CD14-positive monocyte (primary cell): ENCODE results near the gene OVOL2. TPM values are rescaled to one million over a fixed set of nuclear protein-coding genes. Genes with fewer than 3 reads are reported as not detected.

Experiments
- DNase-seq, 3 donors: peaks; one replicate each; pipeline ENCODE4 v3.0.0-alpha.2; 2011 to 2022
- H2AFZ ChIP-seq: 2 replicates; pipeline ENCODE4 v1.6.0; 2012; ENCODE audit warnings: mild to moderate bottlenecking, low read depth, low read length, inconsistent platforms; ENCODE audit not compliant: insufficient read depth, poor library complexity, severe bottlenecking
- H3K27ac ChIP-seq, 2 donors: 1 replicate in 1 of 2; 2 replicates in 1 of 2; pipeline ENCODE4 v1.5.1; 2012 to 2013; ENCODE audit warnings: low read length in 2 of 2, control low read depth in 1 of 2, inconsistent platforms in 1 of 2, low read depth in 1 of 2, mild to moderate bottlenecking in 1 of 2
- H3K27me3 ChIP-seq, 2 donors: one replicate each; pipeline versions ENCODE4 v1.6.0 to v1.6.1; 2011 to 2013; ENCODE audit warnings: low read length in 2 of 2; ENCODE audit not compliant: control insufficient read depth in 2 of 2, insufficient read depth in 2 of 2
- H3K36me3 ChIP-seq, 2 donors: replicated peaks in 1 of 2; 1 replicate in 1 of 2; 2 replicates in 1 of 2; pipeline versions ENCODE4 v1.5.1 to v1.6.1; 2012 to 2013; ENCODE audit warnings: low read length in 2 of 2, control low read depth in 1 of 2, inconsistent platforms in 1 of 2, mild to moderate bottlenecking in 1 of 2; ENCODE audit not compliant: insufficient read depth in 2 of 2, control insufficient read depth in 1 of 2
- H3K4me1 ChIP-seq, 2 donors: 1 replicate in 1 of 2; 2 replicates in 1 of 2; pipeline versions ENCODE4 v1.5.1 to v1.6.1; 2012 to 2013; ENCODE audit warnings: low read length in 2 of 2, control low read depth in 1 of 2, inconsistent platforms in 1 of 2, mild to moderate bottlenecking in 1 of 2, moderate library complexity in 1 of 2; ENCODE audit not compliant: insufficient read depth in 2 of 2, control insufficient read depth in 1 of 2
- H3K4me2 ChIP-seq: replicated peaks from 2 replicates; pipeline ENCODE3; 2012; ENCODE audit warnings: low read length, moderate library complexity, mild to moderate bottlenecking; ENCODE audit not compliant: poor library complexity, severe bottlenecking; ENCODE audit errors: extremely low read depth
- H3K4me3 ChIP-seq, 3 experiments: fragments of 200-600 bp in 1 of 3; sonication (generic) in 1 of 3; replicated peaks in 1 of 3; 1 replicate in 2 of 3; 2 replicates in 1 of 3; pipeline ENCODE4 v1.5.1; 2011 to 2013; ENCODE audit warnings: low read length in 3 of 3, mild to moderate bottlenecking in 3 of 3, control low read depth in 2 of 3, low read depth in 2 of 3, inconsistent platforms in 1 of 3, moderate library complexity in 1 of 3
- H3K79me2 ChIP-seq: 2 replicates; pipeline ENCODE4 v1.6.0; 2012; ENCODE audit warnings: mild to moderate bottlenecking, control low read depth, inconsistent platforms, low read length, moderate library complexity; ENCODE audit not compliant: insufficient read depth
- H3K9ac ChIP-seq: 2 replicates; pipeline ENCODE4 v1.6.0; 2017; ENCODE audit warnings: low read length, mild to moderate bottlenecking; ENCODE audit not compliant: insufficient read depth, poor library complexity, severe bottlenecking
- H3K9me3 ChIP-seq, 2 donors: replicated peaks in 1 of 2; 1 replicate in 1 of 2; 2 replicates in 1 of 2; pipeline versions ENCODE4 v1.5.1 to v1.6.1; 2012 to 2013; ENCODE audit warnings: low read length in 2 of 2, control low read depth in 1 of 2; ENCODE audit not compliant: control insufficient read depth in 1 of 2, insufficient read depth in 1 of 2
- H4K20me1 ChIP-seq: 2 replicates; pipeline ENCODE4 v1.6.0; 2012; ENCODE audit warnings: mild to moderate bottlenecking, low read length, control low read depth, moderate library complexity; ENCODE audit not compliant: insufficient read depth
- H3K27ac Mint-ChIP-seq, 7 donors: one replicate each; pipeline ENCODE4 v1.8.0; 2020; ENCODE audit warnings: mild to moderate bottlenecking in 7 of 7, mixed read lengths in 7 of 7, moderate library complexity in 6 of 7, inconsistent platforms in 2 of 7
- H3K27me3 Mint-ChIP-seq, 3 donors: one replicate each; pipeline ENCODE4 v1.8.0; 2021 to 2022; ENCODE audit warnings: low read depth in 3 of 3, mild to moderate bottlenecking in 3 of 3, mixed read lengths in 3 of 3, moderate library complexity in 3 of 3, inconsistent platforms in 1 of 3
- H3K36me3 Mint-ChIP-seq, 2 donors: one replicate each; pipeline ENCODE4 v1.8.0; 2020; ENCODE audit warnings: mixed read lengths in 2 of 2, inconsistent platforms in 1 of 2, mild to moderate bottlenecking in 1 of 2
- H3K4me1 Mint-ChIP-seq: one replicate; pipeline ENCODE4 v1.8.0; 2020; ENCODE audit warnings: mild to moderate bottlenecking, mixed read lengths
- H3K4me3 Mint-ChIP-seq, 2 donors: one replicate each; pipeline ENCODE4 v1.8.0; 2020; ENCODE audit warnings: mild to moderate bottlenecking in 2 of 2, mixed read lengths in 2 of 2, moderate library complexity in 1 of 2
- H3K9me3 Mint-ChIP-seq, 7 donors: one replicate each; pipeline ENCODE4 v1.8.0; 2020 to 2022; ENCODE audit warnings: mixed read lengths in 7 of 7, mild to moderate bottlenecking in 6 of 7, moderate library complexity in 6 of 7, inconsistent platforms in 2 of 7
- WGBS: methylation state at CpG from one replicate; pipeline ENCODE4 v1.1.5; 2013; ENCODE audit warnings: missing lambda C conversion rate; ENCODE audit not compliant: insufficient coverage; 5-methylcytosine and 5-hydroxymethylcytosine counted together
- intact Hi-C, 2 donors: fragments of 100-400 bp; cut with micrococcal nuclease; formaldehyde crosslinking; loops; one replicate each; pipeline versions ENCODE4 v1.15.0 to v1.15.1; 2023
- polyA plus RNA-seq, 3 donors: library from polyadenylated mRNA; depleted of rRNA in 1 of 3; unstranded in 2 of 3; stranded (reverse) in 1 of 3; fragments of 300-500 nt in 2 of 3; fragments of >200 nt in 1 of 3; fragmentation: Illumina TruSeq in 2 of 3; gene quantifications; 1 replicate in 2 of 3; 2 replicates in 1 of 3; pipeline ENCODE4 v1.2.3, GENCODE V29; 2012 to 2021
- TF ChIP-seq, protein P1 (sequence below): fragments of 200-600 bp; IDR thresholded peaks from one replicate; pipeline ENCODE4 v1.8.0; 2022; ENCODE audit warnings: antibody characterized with exemption, mild to moderate bottlenecking

Gene OVOL2
- polyA plus RNA-seq, 3 donors: not detected

DNA sequence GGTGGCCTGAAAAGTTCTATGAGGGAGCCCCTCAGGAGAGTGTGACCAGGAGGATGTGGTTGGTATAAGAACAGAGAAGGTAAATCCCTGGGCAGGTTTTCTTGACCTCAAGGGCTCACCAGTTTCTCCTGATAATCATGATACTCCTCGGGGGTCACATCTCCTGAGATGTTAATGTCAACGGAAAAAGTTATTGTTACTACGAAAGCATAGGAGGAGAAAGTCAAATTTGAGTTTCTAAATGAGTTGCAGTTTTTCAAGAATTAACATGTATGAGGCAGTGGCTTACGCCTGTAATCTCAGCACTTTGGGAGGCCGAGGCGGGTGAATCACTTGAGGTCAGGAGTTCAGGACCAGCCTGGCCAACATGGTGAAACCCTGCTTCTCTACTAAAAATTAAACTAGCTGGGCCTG, 65.5 kb downstream of the OVOL2 start:
- H3K27me3 Mint-ChIP-seq: no peaks in the 10 kb centered on the region
- no peaks in the 10 kb centered on the region for H3K9me3 Mint-ChIP-seq

DNA sequence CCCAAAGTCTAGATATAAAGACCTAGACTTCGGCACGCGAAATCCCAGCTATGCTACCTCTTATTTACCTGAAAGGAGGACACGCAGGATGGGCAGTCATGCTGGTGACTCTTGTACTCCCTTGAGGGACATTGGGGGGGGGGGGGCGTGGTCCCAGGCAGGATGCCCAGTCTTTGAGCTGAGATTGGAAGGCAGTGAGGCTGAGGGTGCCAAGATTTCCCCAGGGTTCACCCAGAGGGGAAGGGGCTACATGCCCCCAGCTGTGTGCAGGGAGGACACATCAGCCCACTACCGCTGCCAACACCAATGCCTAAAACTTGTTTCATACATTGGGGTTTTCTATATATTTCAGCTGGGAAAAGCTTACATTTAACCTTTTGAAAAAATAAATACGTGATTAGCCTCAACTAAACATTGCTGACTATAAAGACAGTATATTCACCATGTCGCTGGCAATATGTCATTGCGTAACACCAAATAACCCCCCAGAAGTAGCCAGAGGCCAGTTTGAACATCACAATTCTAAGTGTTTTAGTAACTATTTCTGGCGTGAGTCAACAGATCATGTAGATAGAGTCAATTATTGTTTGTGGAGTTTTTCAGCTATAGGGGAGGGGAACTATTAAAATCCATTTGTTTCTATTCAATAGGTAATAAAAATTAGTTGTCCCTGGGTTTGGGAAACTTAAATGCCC, 67.3 kb downstream of the OVOL2 start:
- H3K79me2 ChIP-seq: peaks cover 21% of the 10 kb centered on the region
- no peak overlapping the region for H3K27ac ChIP-seq
- no CpG with 5 or more reads among the region's 10 CpGs for WGBS
- H3K27ac Mint-ChIP-seq: no peak overlapping the region
- no peak overlapping the region for H3K4me2 ChIP-seq
- no peak overlapping the region for H3K4me3 ChIP-seq
- no peaks in the 10 kb centered on the region for H3K27me3 Mint-ChIP-seq
- no peaks in the 10 kb centered on the region for H3K4me1 Mint-ChIP-seq
- peaks cover 28 to 54% of the 10 kb centered on the region in 2 donors for H3K36me3 Mint-ChIP-seq
- TF ChIP-seq, protein P1, sequence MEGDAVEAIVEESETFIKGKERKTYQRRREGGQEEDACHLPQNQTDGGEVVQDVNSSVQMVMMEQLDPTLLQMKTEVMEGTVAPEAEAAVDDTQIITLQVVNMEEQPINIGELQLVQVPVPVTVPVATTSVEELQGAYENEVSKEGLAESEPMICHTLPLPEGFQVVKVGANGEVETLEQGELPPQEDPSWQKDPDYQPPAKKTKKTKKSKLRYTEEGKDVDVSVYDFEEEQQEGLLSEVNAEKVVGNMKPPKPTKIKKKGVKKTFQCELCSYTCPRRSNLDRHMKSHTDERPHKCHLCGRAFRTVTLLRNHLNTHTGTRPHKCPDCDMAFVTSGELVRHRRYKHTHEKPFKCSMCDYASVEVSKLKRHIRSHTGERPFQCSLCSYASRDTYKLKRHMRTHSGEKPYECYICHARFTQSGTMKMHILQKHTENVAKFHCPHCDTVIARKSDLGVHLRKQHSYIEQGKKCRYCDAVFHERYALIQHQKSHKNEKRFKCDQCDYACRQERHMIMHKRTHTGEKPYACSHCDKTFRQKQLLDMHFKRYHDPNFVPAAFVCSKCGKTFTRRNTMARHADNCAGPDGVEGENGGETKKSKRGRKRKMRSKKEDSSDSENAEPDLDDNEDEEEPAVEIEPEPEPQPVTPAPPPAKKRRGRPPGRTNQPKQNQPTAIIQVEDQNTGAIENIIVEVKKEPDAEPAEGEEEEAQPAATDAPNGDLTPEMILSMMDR: no peak
- H3K4me3 Mint-ChIP-seq: no peak overlapping the region
- H3K9me3 ChIP-seq: no peaks in the 10 kb centered on the region
- H3K4me1 ChIP-seq: no peaks in the 10 kb centered on the region
- no peaks in the 10 kb centered on the region for H4K20me1 ChIP-seq
- intact Hi-C loops: no loop called here
- DNase-seq: no peak
- H3K9me3 Mint-ChIP-seq: no peaks in the 10 kb centered on the region
- peaks cover 31 to 59% of the 10 kb centered on the region in 2 donors for H3K36me3 ChIP-seq
- no peaks in the 10 kb centered on the region for H3K27me3 ChIP-seq
- H3K9ac ChIP-seq: no peak overlapping the region
- no peak overlapping the region for H2AFZ ChIP-seq

More for the DNA sequence above, 65.5 kb downstream of the OVOL2 start:
- H2AFZ ChIP-seq: no peak overlapping the region
- no peak overlapping the region for H3K4me3 Mint-ChIP-seq
- DNase-seq: no peak
- no peaks in the 10 kb centered on the region for H3K27me3 ChIP-seq
- peaks cover 26 to 45% of the 10 kb centered on the region in 2 donors for H3K36me3 Mint-ChIP-seq
- H3K4me1 Mint-ChIP-seq: peaks cover 6% of the 10 kb centered on the region
- H3K27ac Mint-ChIP-seq: no peak overlapping the region
- TF ChIP-seq, protein P1: no peak
- no peak overlapping the region for H3K4me3 ChIP-seq
- no peak overlapping the region for H3K9ac ChIP-seq
- H4K20me1 ChIP-seq: no peaks in the 10 kb centered on the region
- H3K79me2 ChIP-seq: peaks cover 9% of the 10 kb centered on the region
- no peak overlapping the region for H3K4me2 ChIP-seq
- no peaks in the 10 kb centered on the region for H3K4me1 ChIP-seq
- intact Hi-C loops: no loop called here
- H3K9me3 ChIP-seq: no peaks in the 10 kb centered on the region
- 100% methylated on average over 3 of the region's 6 CpGs for WGBS
- H3K36me3 ChIP-seq: peaks cover 28 to 41% of the 10 kb centered on the region in 2 donors
- H3K27ac ChIP-seq: no peak overlapping the region
